Umbilical cord (tissue), 2 donors: ENCODE data around the gene FUCA1. TPM values are rescaled to one million over a fixed set of nuclear protein-coding genes. Genes with fewer than 3 reads are reported as not detected.
"Not testable (repeated sequence)": the region's sequence is repeated elsewhere in the genome, so short reads cannot be mapped to it uniquely, and the experiment has no call there.

ENCODE experiments used
- DNase-seq: peaks from one replicate; pipeline ENCODE4 v3.0.0-alpha.2; 2015; ENCODE audit warnings: low spot score
- total RNA-seq: library from RNA; depleted of rRNA; stranded (reverse); fragments of >200 nt; gene quantifications from one replicate; pipeline ENCODE4 v1.2.3, GENCODE V29; 2014; ENCODE audit warnings: low replicate concordance; ENCODE audit not compliant: insufficient read depth

FUCA1 gene
- total RNA-seq: 20.5 TPM

GRCh38 chr1:23867895-23868556, at the start of gene FUCA1:
TSS of gene FUCA1 (minus strand) at chr1:23868290. CDS start at chr1:23868286, 4 bp downstream.
- DNase-seq: peak; percentile 94

GRCh38 chr1:23916209-23917131, 48.4 kb upstream of the FUCA1 start:
- peak; percentile 74 for DNase-seq

- no peak for DNase-seq
Measured at GRCh38 chr1:23915466-23915865, 47.4 kb upstream of the FUCA1 start.

- DNase-seq: no peak
Measured at GRCh38 chr1:23914921-23915320, 46.8 kb upstream of the FUCA1 start.

GRCh38 chr1:23913212-23913880, 45.3 kb upstream of the FUCA1 start, which contains the start of gene CNR2:
TSS of gene CNR2 (minus strand) at chr1:23913362. CDS start at chr1:23875617, 37,745 bp downstream.
- DNase-seq: no peak

GRCh38 chr1:23911921-23912320, 43.8 kb upstream of the FUCA1 start:
- no peak for DNase-seq

GRCh38 chr1:23910553-23911246, 42.6 kb upstream of the FUCA1 start:
- DNase-seq: no peak

GRCh38 chr1:23910144-23910543, 42.1 kb upstream of the FUCA1 start:
- DNase-seq: no peak

GRCh38 chr1:23909412-23909811, 41.3 kb upstream of the FUCA1 start:
- DNase-seq: no peak

GRCh38 chr1:23908453-23909341, 40.6 kb upstream of the FUCA1 start:
- DNase-seq: no peak

GRCh38 chr1:23906731-23907130, 38.6 kb upstream of the FUCA1 start:
- no peak for DNase-seq

GRCh38 chr1:23905461-23906025, 37.5 kb upstream of the FUCA1 start:
- DNase-seq: no peak

- no peak for DNase-seq
Measured at GRCh38 chr1:23904748-23905357, 36.8 kb upstream of the FUCA1 start.

- DNase-seq: no peak
Measured at GRCh38 chr1:23903754-23904153, 35.7 kb upstream of the FUCA1 start.

GRCh38 chr1:23902321-23903278, 34.5 kb upstream of the FUCA1 start:
- no peak for DNase-seq

- DNase-seq: not testable (repeated sequence)
Measured at GRCh38 chr1:23900017-23900416, 31.9 kb upstream of the FUCA1 start.

GRCh38 chr1:23899070-23899469, 31.0 kb upstream of the FUCA1 start:
- no peak for DNase-seq

- no peak for DNase-seq
Measured at GRCh38 chr1:23897083-23897482, 29.0 kb upstream of the FUCA1 start.
